ENCODE data around the gene EXD2.
"Not testable (repeated sequence)": the region's sequence is repeated elsewhere in the genome, so short reads cannot be mapped to it uniquely, and the experiment has no call there.

EXD2 gene

DNA sequence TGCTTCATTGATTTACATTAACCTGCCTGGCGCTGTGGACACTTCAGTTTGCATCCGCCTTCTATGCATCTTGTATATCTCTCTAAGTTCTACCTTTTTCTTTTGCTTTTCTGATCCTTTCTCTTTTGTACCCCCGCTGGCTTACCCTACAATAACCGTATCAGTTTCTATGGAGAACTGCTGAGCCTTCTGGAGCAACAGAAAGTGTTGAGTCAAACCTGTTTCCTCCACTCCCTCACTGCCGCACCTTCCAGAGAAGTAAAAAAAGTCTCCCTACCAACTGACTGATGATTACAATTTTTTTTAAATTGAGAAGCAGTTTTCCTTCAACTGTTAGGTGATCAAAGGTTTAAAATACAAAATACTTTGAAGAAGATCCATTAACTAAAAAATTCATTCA lies 17.4 kb downstream of the EXD2 start:
- ChIA-PET POLR2A (no interaction called here), CTCF (no interaction called here)
- DNase-seq (ENCODE audit: low read depth, low spot score) = no peak
- TF ChIP-seq, protein P1, sequence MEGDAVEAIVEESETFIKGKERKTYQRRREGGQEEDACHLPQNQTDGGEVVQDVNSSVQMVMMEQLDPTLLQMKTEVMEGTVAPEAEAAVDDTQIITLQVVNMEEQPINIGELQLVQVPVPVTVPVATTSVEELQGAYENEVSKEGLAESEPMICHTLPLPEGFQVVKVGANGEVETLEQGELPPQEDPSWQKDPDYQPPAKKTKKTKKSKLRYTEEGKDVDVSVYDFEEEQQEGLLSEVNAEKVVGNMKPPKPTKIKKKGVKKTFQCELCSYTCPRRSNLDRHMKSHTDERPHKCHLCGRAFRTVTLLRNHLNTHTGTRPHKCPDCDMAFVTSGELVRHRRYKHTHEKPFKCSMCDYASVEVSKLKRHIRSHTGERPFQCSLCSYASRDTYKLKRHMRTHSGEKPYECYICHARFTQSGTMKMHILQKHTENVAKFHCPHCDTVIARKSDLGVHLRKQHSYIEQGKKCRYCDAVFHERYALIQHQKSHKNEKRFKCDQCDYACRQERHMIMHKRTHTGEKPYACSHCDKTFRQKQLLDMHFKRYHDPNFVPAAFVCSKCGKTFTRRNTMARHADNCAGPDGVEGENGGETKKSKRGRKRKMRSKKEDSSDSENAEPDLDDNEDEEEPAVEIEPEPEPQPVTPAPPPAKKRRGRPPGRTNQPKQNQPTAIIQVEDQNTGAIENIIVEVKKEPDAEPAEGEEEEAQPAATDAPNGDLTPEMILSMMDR (IDR thresholded peaks at IDR 0.05; ENCODE audit: insufficient read depth, low read length, missing control alignments) = no peak
- H3K4me3 ChIP-seq (ENCODE audit: low read depth, low read length) = no peak overlapping the region

DNA sequence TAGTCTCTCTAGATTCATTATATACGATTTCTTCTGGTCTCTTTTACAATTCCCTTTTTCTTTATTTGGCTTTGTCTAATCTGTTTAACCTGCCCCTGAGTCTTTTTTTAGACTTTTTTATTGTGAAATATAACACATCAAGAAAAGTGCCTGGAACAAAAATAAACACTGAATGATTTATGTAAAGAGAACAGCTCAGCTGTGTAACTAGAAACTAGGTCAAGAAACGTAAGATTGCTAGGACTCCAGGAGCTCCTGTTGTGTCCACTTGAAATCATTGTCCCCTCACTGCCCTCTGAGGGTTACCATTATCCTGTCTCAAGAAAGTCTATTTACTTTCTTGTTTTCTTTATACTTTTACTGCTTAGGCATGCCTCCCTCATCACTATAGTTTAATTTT lies 23.1 kb downstream of the EXD2 start:
- ChIA-PET CTCF (interaction anchor here (1.5 kb wide), 1 partner anchor 351 kb away, joined by 3 read pairs; no protein-coding TSS in a partner anchor), POLR2A (no interaction called here)
- DNase-seq (ENCODE audit: low read depth, low spot score) = no peak
- H3K4me3 ChIP-seq (ENCODE audit: low read depth, low read length) = no peak overlapping the region
- TF ChIP-seq, protein P1 (IDR thresholded peaks at IDR 0.05; ENCODE audit: insufficient read depth, low read length, missing control alignments) = no peak

DNA sequence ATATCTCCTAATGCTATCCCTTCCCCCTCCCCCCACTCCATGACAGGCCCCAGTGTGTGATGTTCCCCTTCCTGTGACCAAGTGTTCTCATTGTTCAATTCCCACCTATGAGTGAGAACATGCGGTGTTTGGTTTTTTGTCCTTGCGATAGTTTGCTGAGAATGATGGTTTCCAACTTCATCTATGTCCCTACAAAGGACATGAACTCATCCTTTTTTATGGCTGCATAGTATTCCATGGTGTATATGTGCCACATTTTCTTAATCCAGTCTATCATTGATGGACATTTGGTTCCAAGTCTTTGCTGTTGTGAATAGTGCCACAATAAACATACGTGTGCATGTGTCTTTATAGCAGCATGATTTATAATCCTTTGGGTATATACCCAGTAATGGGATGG lies 26.4 kb downstream of the EXD2 start:
- DNase-seq (ENCODE audit: low read depth, low spot score); POLR2A ChIA-PET; H3K4me3 ChIP-seq (ENCODE audit: low read depth, low read length): not testable (repeated sequence)
- CTCF ChIA-PET = interaction anchor here (1.6 kb wide), 1 partner anchor 28 kb away, joined by 4 read pairs; no protein-coding TSS in a partner anchor

DNA sequence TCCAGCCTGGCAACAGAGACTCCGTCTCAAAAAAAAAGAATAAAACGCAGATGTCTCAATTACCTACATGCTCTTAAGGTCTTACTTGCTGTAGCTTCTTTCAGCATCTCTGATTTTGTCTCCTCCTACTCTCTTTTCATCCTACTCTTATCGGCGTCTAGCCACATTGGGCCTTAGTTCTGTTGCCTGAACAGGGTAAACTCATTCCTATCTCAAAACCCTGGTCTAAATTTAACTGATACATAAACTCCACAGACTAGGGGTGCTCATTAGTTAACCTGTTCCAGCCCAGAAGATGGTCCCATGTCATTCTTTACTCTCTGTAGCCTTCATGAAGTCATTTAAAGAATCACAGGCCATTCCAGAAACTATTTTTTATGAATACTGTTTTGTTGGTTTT lies 33.6 kb downstream of the EXD2 start:
- DNase-seq (ENCODE audit: low read depth, low spot score) = no peak
- POLR2A ChIA-PET = no interaction called here
- CTCF ChIA-PET = interaction anchor here (2.1 kb wide), 1 partner anchor 18 kb away, joined by 12 read pairs; no protein-coding TSS in a partner anchor
- TF ChIP-seq, protein P1 (IDR thresholded peaks at IDR 0.05; ENCODE audit: insufficient read depth, low read length, missing control alignments) = no peak
- H3K4me3 ChIP-seq (ENCODE audit: low read depth, low read length) = no peak overlapping the region

DNA sequence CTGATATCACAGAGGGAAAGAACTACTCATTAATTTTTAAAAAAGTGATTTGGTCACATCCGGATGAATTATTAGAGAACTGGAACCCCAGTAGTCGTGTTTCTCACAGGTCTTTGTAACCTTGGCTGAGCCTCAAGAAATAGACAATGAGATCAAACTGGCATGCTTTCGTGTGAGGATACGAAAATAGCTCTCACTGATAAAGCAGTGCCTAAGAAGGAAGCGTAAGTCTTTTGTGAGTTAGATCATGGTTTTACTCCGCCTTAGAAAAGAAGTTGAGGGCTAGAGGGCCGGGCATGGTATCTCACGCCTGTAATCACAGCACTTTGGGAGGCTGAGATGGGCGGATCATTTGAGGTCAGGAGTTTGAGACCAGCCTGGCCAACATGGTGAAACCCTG lies 34.9 kb downstream of the EXD2 start:
- H3K4me3 ChIP-seq (ENCODE audit: low read depth, low read length) = no peak overlapping the region
- ChIA-PET POLR2A (no interaction called here), CTCF (interaction anchor here (1.0 to 1.3 kb wide), 4 partner anchors 9 to 137 kb away, joined by 3 to 6 read pairs (median 3); no protein-coding TSS in a partner anchor)
- TF ChIP-seq, protein P1 (IDR thresholded peaks at IDR 0.05; ENCODE audit: insufficient read depth, low read length, missing control alignments) = no peak
- DNase-seq (ENCODE audit: low read depth, low spot score) = no peak

DNA sequence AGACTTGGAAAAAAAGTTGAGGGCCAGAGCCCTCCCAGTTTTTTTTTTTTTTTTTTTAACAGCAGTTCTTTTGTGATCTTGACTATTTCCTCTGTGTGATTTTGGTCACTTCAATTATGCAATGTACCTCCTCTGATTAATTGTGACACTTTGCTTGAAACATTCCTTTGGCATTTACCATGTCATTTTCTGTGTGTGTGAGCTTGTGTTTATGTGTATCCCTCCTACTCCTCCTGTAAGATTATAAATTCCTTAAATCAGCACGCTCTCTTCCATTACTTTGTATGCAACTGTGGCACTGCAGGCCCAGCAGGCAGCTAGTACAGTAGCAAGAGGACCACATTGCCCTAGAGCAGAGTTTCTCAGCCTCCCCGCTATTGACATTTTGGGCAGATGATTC lies 35.4 kb downstream of the EXD2 start:
- POLR2A ChIA-PET = no interaction called here
- CTCF ChIA-PET = interaction anchor here (1.0 to 1.4 kb wide), 6 partner anchors 8 to 137 kb away, joined by 3 to 6 read pairs (median 3); no protein-coding TSS in a partner anchor
- no peak overlapping the region for H3K4me3 ChIP-seq (ENCODE audit: low read depth, low read length)
- DNase-seq (ENCODE audit: low read depth, low spot score) = no peak
- TF ChIP-seq, protein P1 (IDR thresholded peaks at IDR 0.05; ENCODE audit: insufficient read depth, low read length, missing control alignments) = no peak

DNA sequence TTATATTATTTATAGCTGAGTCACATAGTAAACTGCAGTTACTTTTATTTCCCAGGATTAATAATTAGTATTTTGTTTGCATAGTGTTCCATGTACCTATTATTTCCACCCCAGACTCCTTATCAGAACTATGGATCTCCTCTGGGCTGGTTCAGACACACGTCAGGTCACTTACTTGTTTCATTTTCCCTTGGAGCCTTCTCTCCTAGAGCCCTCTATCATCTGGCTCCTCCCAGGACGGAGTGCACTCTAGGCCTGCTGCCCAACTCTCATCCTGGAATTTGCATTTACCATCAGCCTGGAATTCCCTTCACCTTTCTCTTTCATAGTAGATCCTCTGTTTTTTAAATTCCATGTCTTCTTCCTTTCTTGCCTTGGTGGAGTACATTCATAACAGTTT lies 40.2 kb downstream of the EXD2 start:
- ChIA-PET POLR2A (no interaction called here), CTCF (interaction anchor here (1.2 to 4.0 kb wide), 2 partner anchors 11 to 116 kb away, joined by 4 to 23 read pairs; no protein-coding TSS in a partner anchor)
- DNase-seq (ENCODE audit: low read depth, low spot score) = no peak
- H3K4me3 ChIP-seq (ENCODE audit: low read depth, low read length) = no peak overlapping the region
- TF ChIP-seq, protein P1 (IDR thresholded peaks at IDR 0.05; ENCODE audit: insufficient read depth, low read length, missing control alignments) = no peak

Measured in AG04449 (cell line).